ENCODE data around the gene RASGRP3.
A peak's percentile ranks its signal among the peaks of the same experiment; 100 is the strongest.

Gene RASGRP3

GRCh38 chr2:33526132-33526531 lies 49.7 kb downstream of the RASGRP3 start:
- H3K4me1 ChIP-seq (ENCODE audit: insufficient read depth, insufficient read length): no peaks in the 10 kb centered on the region
- H3K9ac ChIP-seq (ENCODE audit: insufficient read length, low read depth): no peak overlapping the region
- TF ChIP-seq YY1 (IDR thresholded peaks at IDR 0.05; ENCODE audit: insufficient read depth, insufficient read length): no peak
- no peak for TF ChIP-seq SUZ12 (IDR thresholded peaks at IDR 0.05; ENCODE audit: extremely low read depth, insufficient read depth, insufficient read length)
- no peak for TF ChIP-seq ZNF274 (IDR thresholded peaks at IDR 0.05; ENCODE audit: low read depth, low read length)
- H3K9me3 ChIP-seq (ENCODE audit: insufficient read depth, low read length): no peaks in the 10 kb centered on the region
- H3K36me3 ChIP-seq (ENCODE audit: insufficient read depth, insufficient read length, low read length): no peaks in the 10 kb centered on the region
- no peak for DNase-seq (ENCODE audit: low read depth, low spot score)
- no peak overlapping the region for H3K4me3 ChIP-seq (ENCODE audit: insufficient read length, low read depth)
- H3K27me3 ChIP-seq (ENCODE audit: insufficient read depth, insufficient read length): no peaks in the 10 kb centered on the region

- Histone ChIP-seq H3K9ac (ENCODE audit: insufficient read length, low read depth) (no peak overlapping the region), H3K4me3 (ENCODE audit: insufficient read length, low read depth) (no peak overlapping the region), H3K4me1 (ENCODE audit: insufficient read depth, insufficient read length) (no peaks in the 10 kb centered on the region), H3K9me3 (ENCODE audit: insufficient read depth, low read length) (no peaks in the 10 kb centered on the region), H3K36me3 (ENCODE audit: insufficient read depth, insufficient read length, low read length) (no peaks in the 10 kb centered on the region), H3K27me3 (ENCODE audit: insufficient read depth, insufficient read length) (no peaks in the 10 kb centered on the region)
- no peak for TF ChIP-seq SUZ12 (IDR thresholded peaks at IDR 0.05; ENCODE audit: extremely low read depth, insufficient read depth, insufficient read length)
- no peak for DNase-seq (ENCODE audit: low read depth, low spot score)
These were observed 50.5 kb downstream of the RASGRP3 start for GRCh38 chr2:33526921-33527320.

DNA sequence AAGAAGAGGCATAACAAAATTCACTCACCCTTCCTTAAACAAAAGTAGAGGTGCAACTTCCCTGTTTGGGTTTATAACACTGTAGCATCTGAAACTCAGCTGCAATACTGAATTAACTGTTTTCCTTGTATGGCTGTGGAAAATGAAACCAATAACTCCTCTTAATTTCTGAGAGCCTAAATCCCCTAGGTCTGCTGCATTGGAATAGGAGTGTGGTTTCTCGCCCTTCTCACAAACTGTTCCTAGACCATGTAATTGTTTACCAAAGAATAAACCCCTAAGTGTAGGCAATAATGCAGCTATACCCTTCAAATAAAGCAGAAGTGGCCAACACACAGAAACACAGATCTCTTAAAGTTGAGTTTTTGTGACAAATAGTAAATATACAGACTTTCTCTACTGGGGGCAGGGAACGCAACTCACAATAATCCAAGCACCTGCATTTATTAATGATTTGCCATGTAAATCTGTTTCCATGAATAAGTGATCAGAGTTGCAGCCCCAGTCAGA lies 52.0 kb downstream of the RASGRP3 start:
- no peaks in the 10 kb centered on the region for H3K9me3 ChIP-seq (ENCODE audit: insufficient read depth, low read length)
- no peak overlapping the region for H3K4me3 ChIP-seq (ENCODE audit: insufficient read length, low read depth)
- no peaks in the 10 kb centered on the region for H3K4me1 ChIP-seq (ENCODE audit: insufficient read depth, insufficient read length)
- TF ChIP-seq SUZ12 (IDR thresholded peaks at IDR 0.05; ENCODE audit: extremely low read depth, insufficient read depth, insufficient read length) (no peak), ZNF274 (IDR thresholded peaks at IDR 0.05; ENCODE audit: low read depth, low read length) (no peak), YY1 (IDR thresholded peaks at IDR 0.05; ENCODE audit: insufficient read depth, insufficient read length) (no peak)
- no peak overlapping the region for H3K9ac ChIP-seq (ENCODE audit: insufficient read length, low read depth)
- DNase-seq (ENCODE audit: low read depth, low spot score): no peak
- no peaks in the 10 kb centered on the region for H3K36me3 ChIP-seq (ENCODE audit: insufficient read depth, insufficient read length, low read length)
- no peaks in the 10 kb centered on the region for H3K27me3 ChIP-seq (ENCODE audit: insufficient read depth, insufficient read length)

DNA sequence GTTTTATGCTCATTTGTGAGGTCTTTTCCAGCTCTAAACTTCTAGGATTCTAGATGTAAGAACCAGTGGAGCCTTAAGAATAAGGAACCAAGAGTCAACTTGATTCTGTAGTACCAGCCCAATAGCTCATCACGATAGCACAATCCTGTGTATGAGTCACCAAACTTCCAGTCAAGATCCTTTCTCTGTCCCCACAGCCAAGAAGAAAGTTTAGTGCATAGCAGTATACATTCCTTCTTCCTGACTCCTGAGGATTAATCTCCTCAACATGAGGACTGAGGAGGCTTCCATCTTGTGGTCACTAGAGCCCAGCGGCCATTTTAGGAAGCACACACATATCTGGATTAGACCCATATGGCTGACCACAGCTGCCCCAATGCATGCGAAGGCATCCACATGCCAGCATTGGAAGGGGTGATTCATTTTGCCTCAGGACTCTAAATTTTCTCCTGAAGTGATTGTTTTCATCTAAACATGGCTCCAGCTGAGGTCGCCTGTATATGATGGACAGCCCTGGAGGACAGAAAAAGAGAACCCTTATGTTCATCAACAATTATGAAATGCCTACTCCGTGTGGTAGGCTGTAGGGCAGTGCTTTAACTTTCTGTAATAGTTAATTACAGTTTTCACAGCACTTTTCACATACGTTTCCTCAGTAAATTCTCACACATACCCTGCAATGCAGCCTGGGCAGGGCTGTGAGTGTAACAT lies 53.5 kb downstream of the RASGRP3 start:
- no peak overlapping the region for H3K9ac ChIP-seq (ENCODE audit: insufficient read length, low read depth)
- TF ChIP-seq ZNF274 (IDR thresholded peaks at IDR 0.05; ENCODE audit: low read depth, low read length) (no peak), YY1 (IDR thresholded peaks at IDR 0.05; ENCODE audit: insufficient read depth, insufficient read length) (peak; percentile 60)
- H3K4me1 ChIP-seq (ENCODE audit: insufficient read depth, insufficient read length): no peaks in the 10 kb centered on the region
- H3K36me3 ChIP-seq (ENCODE audit: insufficient read depth, insufficient read length, low read length): no peaks in the 10 kb centered on the region
- H3K4me3 ChIP-seq (ENCODE audit: insufficient read length, low read depth): no peak overlapping the region
- no peaks in the 10 kb centered on the region for H3K27me3 ChIP-seq (ENCODE audit: insufficient read depth, insufficient read length)
- DNase-seq (ENCODE audit: low read depth, low spot score): no peak
- no peaks in the 10 kb centered on the region for H3K9me3 ChIP-seq (ENCODE audit: insufficient read depth, low read length)

DNA sequence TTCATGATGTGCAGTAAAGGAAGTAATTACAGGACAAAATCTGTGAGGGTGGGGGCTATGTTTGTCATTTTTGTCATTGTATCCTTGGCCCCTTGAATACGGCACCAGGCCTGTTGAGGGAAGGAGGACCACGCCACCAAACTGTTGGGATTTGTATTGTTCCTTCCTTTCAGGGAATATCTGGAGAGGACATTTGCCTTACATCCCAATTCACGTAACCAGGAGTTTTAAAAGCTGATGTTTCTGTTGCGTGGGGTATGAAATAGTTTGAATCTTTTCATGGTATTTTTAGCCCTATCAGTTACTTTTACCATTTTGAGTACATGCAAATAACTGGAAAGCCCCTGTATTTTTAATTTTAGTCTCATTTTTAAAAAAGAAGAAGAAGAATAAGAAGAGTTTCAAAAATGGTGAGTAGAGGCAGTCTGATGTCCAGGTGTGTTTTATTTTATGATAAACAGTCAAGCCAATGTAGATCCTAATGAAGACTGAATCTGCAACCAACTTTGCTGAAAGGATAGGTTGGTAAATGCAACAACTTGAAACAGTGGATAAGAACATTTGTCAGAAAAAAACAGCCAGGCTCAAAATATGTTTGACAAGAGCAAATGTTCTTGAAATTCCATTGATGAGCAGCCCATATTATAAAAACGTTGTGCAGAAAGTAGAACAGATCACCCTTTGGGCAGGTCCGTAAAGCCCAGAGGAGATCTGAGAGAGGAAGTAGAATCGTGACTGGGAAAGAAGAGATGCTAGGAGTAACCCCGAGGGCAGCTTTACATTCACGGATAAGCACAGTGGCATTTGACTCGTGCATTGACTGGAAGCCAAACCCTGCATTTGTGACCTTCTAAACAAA lies 54.5 kb downstream of the RASGRP3 start:
- Histone ChIP-seq H3K27me3 (ENCODE audit: insufficient read depth, insufficient read length) (no peaks in the 10 kb centered on the region), H3K36me3 (ENCODE audit: insufficient read depth, insufficient read length, low read length) (no peaks in the 10 kb centered on the region), H3K4me3 (ENCODE audit: insufficient read length, low read depth) (no peak overlapping the region), H3K9ac (ENCODE audit: insufficient read length, low read depth) (no peak overlapping the region), H3K4me1 (ENCODE audit: insufficient read depth, insufficient read length) (no peaks in the 10 kb centered on the region), H3K9me3 (ENCODE audit: insufficient read depth, low read length) (no peaks in the 10 kb centered on the region)
- DNase-seq (ENCODE audit: low read depth, low spot score): no peak
- no peak for TF ChIP-seq ZNF274 (IDR thresholded peaks at IDR 0.05; ENCODE audit: low read depth, low read length)

DNA sequence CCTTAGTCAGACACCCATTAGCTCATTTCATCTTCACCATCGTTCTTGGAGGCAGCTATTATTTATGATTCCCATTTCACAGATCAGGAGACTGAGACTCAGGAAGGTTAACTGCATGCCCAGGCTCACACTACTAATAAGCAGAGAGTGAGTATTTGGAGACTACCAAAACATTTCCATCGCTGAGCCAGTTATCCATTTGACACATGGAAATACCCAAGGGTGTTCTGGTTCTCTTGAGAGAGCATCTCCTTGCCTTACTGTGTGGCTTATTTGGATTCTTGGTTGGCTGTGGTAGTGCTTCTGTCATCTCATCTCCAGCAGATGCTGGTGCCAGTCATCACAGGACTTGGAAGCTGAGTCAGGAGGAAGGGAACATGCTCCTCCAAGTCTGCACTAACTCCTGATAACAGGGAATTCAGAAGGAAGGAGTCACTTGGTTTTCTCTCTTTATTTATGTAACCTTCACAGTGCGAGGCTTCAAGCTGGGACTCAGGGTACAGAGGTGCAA lies 55.2 kb downstream of the RASGRP3 start:
- no peaks in the 10 kb centered on the region for H3K9me3 ChIP-seq (ENCODE audit: insufficient read depth, low read length)
- H3K36me3 ChIP-seq (ENCODE audit: insufficient read depth, insufficient read length, low read length): no peaks in the 10 kb centered on the region
- H3K27me3 ChIP-seq (ENCODE audit: insufficient read depth, insufficient read length): no peaks in the 10 kb centered on the region
- no peak for DNase-seq (ENCODE audit: low read depth, low spot score)
- H3K4me1 ChIP-seq (ENCODE audit: insufficient read depth, insufficient read length): no peaks in the 10 kb centered on the region
- TF ChIP-seq YY1 (IDR thresholded peaks at IDR 0.05; ENCODE audit: insufficient read depth, insufficient read length): no peak
- TF ChIP-seq SUZ12 (IDR thresholded peaks at IDR 0.05; ENCODE audit: extremely low read depth, insufficient read depth, insufficient read length): no peak
- H3K9ac ChIP-seq (ENCODE audit: insufficient read length, low read depth): no peak overlapping the region
- H3K4me3 ChIP-seq (ENCODE audit: insufficient read length, low read depth): no peak overlapping the region

- Histone ChIP-seq H3K9me3 (ENCODE audit: insufficient read depth, low read length) (no peaks in the 10 kb centered on the region), H3K9ac (ENCODE audit: insufficient read length, low read depth) (no peak overlapping the region), H3K4me3 (ENCODE audit: insufficient read length, low read depth) (no peak overlapping the region), H3K4me1 (ENCODE audit: insufficient read depth, insufficient read length) (no peaks in the 10 kb centered on the region), H3K36me3 (ENCODE audit: insufficient read depth, insufficient read length, low read length) (no peaks in the 10 kb centered on the region), H3K27me3 (ENCODE audit: insufficient read depth, insufficient read length) (no peaks in the 10 kb centered on the region)
- TF ChIP-seq SUZ12 (IDR thresholded peaks at IDR 0.05; ENCODE audit: extremely low read depth, insufficient read depth, insufficient read length) (no peak), YY1 (IDR thresholded peaks at IDR 0.05; ENCODE audit: insufficient read depth, insufficient read length) (no peak), ZNF274 (IDR thresholded peaks at IDR 0.05; ENCODE audit: low read depth, low read length) (no peak)
- no peak for DNase-seq (ENCODE audit: low read depth, low spot score)
These were observed 55.7 kb downstream of the RASGRP3 start for GRCh38 chr2:33532146-33532545.

Data from NT2/D1 (cell line).